H1 (cell line): ENCODE results near the gene OR2W1. TPM values are rescaled to one million over a fixed set of nuclear protein-coding genes. Genes with fewer than 3 reads are reported as not detected.

Experiments
- CTCF ChIA-PET: fragments of 300-600 bp; sonication (Branson Sonifier 250); formaldehyde crosslinking; loops from one replicate; lab custom pipeline; 2021; ENCODE audit not compliant: partially characterized antibody; lab: Charles Lee
- POLR2A ChIA-PET: fragments of 300-600 bp; sonication (Branson Sonifier 250); formaldehyde crosslinking; loops from one replicate; lab custom pipeline; 2021; ENCODE audit warnings: inconsistent platforms; ENCODE audit not compliant: partially characterized antibody; lab: Charles Lee
- DNase-seq, 2 experiments: peaks; one replicate each; pipeline versions ENCODE4 v3.0.0 to v3.0.0-alpha.2; 2010 to 2022; ENCODE audit warnings: low spot score in 2 of 2, low read depth in 1 of 2, mixed read lengths in 1 of 2
- FAIRE-seq: peaks from 2 replicates; lab custom pipeline; 2011; peaks lifted over from hg19 to GRCh38; lab: Jason Lieb, UNC
- H2AFZ ChIP-seq: 2 replicates; pipeline ENCODE4 v1.8.1; 2012; ENCODE audit warnings: low read length, inconsistent platforms
- H2AK5ac ChIP-seq: 2 replicates; pipeline ENCODE4 v1.6.1; 2013; ENCODE audit warnings: low read depth, low read length
- H2BK120ac ChIP-seq: replicated peaks from 2 replicates; pipeline ENCODE3; 2013; ENCODE audit warnings: low read depth, low read length, inconsistent platforms
- H2BK12ac ChIP-seq: 2 replicates; pipeline ENCODE4 v1.6.1; 2013; ENCODE audit warnings: low read depth, low read length
- H2BK15ac ChIP-seq: 2 replicates; pipeline ENCODE4 v1.6.1; 2013; ENCODE audit warnings: low read length
- H2BK20ac ChIP-seq: 2 replicates; pipeline ENCODE4 v1.6.1; 2013; ENCODE audit warnings: low read length
- H2BK5ac ChIP-seq: 2 replicates; pipeline ENCODE4 v1.6.1; 2013; ENCODE audit warnings: low read depth, low read length
- H3K14ac ChIP-seq: 2 replicates; pipeline ENCODE4 v1.6.1; 2013; ENCODE audit warnings: inconsistent platforms; ENCODE audit not compliant: insufficient read length
- H3K18ac ChIP-seq: 2 replicates; pipeline ENCODE4 v1.6.1; 2013; ENCODE audit warnings: low read length; ENCODE audit errors: extremely low read depth
- H3K23ac ChIP-seq: 2 replicates; pipeline ENCODE4 v1.6.1; 2013; ENCODE audit warnings: inconsistent platforms; ENCODE audit not compliant: insufficient read length
- H3K23me2 ChIP-seq: 2 replicates; pipeline ENCODE4 v1.6.1; 2013; ENCODE audit warnings: low read depth, low read length
- H3K27ac ChIP-seq: 2 replicates; pipeline ENCODE4 v1.6.1; 2011; ENCODE audit warnings: low read depth, low read length, inconsistent platforms
- H3K27me3 ChIP-seq, 4 experiments: replicated peaks in 1 of 4; 1 replicate in 1 of 4; 2 replicates in 3 of 4; pipeline versions ENCODE4 v1.6.1 to v1.8.1; 2011 to 2013; ENCODE audit warnings: low read length in 3 of 4, mild to moderate bottlenecking in 3 of 4, inconsistent platforms in 2 of 4, mixed read lengths in 2 of 4, moderate library complexity in 1 of 4; ENCODE audit not compliant: control insufficient read depth in 3 of 4, insufficient read depth in 3 of 4; ENCODE audit errors: extremely low read depth in 1 of 4
- H3K36me3 ChIP-seq, 4 experiments: 2 replicates each; pipeline versions ENCODE4 v1.6.1 to v1.8.1; 2011 to 2013; ENCODE audit warnings: mild to moderate bottlenecking in 4 of 4, low read length in 3 of 4, moderate library complexity in 2 of 4, control low read depth in 1 of 4, inconsistent platforms in 1 of 4; ENCODE audit not compliant: insufficient read depth in 4 of 4, control insufficient read depth in 2 of 4
- H3K4ac ChIP-seq: replicated peaks from 2 replicates; pipeline ENCODE3; 2013; ENCODE audit warnings: low read length, low read depth, mixed read lengths, inconsistent platforms; ENCODE audit not compliant: insufficient read length
- H3K4me1 ChIP-seq, 4 experiments: replicated peaks in 1 of 4; 1 replicate in 1 of 4; 2 replicates in 3 of 4; pipeline versions ENCODE4 v1.6.1 to v1.8.1; 2011 to 2013; ENCODE audit warnings: low read length in 3 of 4, inconsistent platforms in 2 of 4, mixed read lengths in 1 of 4; ENCODE audit not compliant: insufficient read depth in 4 of 4, control insufficient read depth in 3 of 4
- H3K4me2 ChIP-seq, 2 experiments: 2 replicates each; pipeline versions ENCODE4 v1.6.1 to v1.8.1; 2011 to 2013; ENCODE audit warnings: low read depth in 2 of 2, low read length in 2 of 2, control low read depth in 1 of 2, inconsistent platforms in 1 of 2, mild to moderate bottlenecking in 1 of 2; ENCODE audit not compliant: insufficient read depth in 1 of 2
- H3K4me3 ChIP-seq, 4 experiments: fragments of 200-600, 300-600 bp in 1 of 4; sonication (generic), shearing (Covaris generic), sonication (Bioruptor Twin) in 1 of 4; 2 replicates each; pipeline versions ENCODE4 v1.5.1 to v1.8.1; 2011 to 2016; ENCODE audit warnings: low read length in 4 of 4, low read depth in 3 of 4, control low read depth in 2 of 4, inconsistent platforms in 2 of 4, mild to moderate bottlenecking in 2 of 4, mixed read lengths in 1 of 4, moderate library complexity in 1 of 4; ENCODE audit not compliant: insufficient read depth in 2 of 4; ENCODE audit errors: extremely low read depth in 1 of 4
- H3K56ac ChIP-seq: replicated peaks from 2 replicates; pipeline ENCODE3; 2013; ENCODE audit warnings: low read depth, mild to moderate bottlenecking, mixed read lengths, low read length, inconsistent platforms; ENCODE audit not compliant: insufficient read length
- H3K79me1 ChIP-seq: 2 replicates; pipeline ENCODE4 v1.6.1; 2013; ENCODE audit warnings: low read depth, low read length, control low read depth
- H3K79me2 ChIP-seq, 2 experiments: 2 replicates each; pipeline versions ENCODE4 v1.6.1 to v1.8.1; 2012 to 2013; ENCODE audit warnings: low read length in 2 of 2, mild to moderate bottlenecking in 2 of 2, inconsistent platforms in 1 of 2; ENCODE audit not compliant: insufficient read depth in 2 of 2, control insufficient read depth in 1 of 2
- H3K9ac ChIP-seq, 4 experiments: replicated peaks in 1 of 4; 1 replicate in 1 of 4; 2 replicates in 3 of 4; pipeline versions ENCODE4 v1.6.1 to v1.8.1; 2011 to 2013; ENCODE audit warnings: low read depth in 3 of 4, low read length in 3 of 4, control low read depth in 2 of 4, mild to moderate bottlenecking in 2 of 4, moderate library complexity in 2 of 4, inconsistent platforms in 1 of 4; ENCODE audit errors: extremely low read depth in 1 of 4
- H3K9me3 ChIP-seq, 2 experiments: 2 replicates each; pipeline versions ENCODE4 v1.6.1 to v1.8.1; 2012 to 2013; ENCODE audit warnings: mild to moderate bottlenecking in 2 of 2, moderate library complexity in 2 of 2, control low read depth in 1 of 2, inconsistent platforms in 1 of 2, low read depth in 1 of 2, low read length in 1 of 2, mixed read lengths in 1 of 2; ENCODE audit not compliant: insufficient read depth in 2 of 2
- H4K20me1 ChIP-seq, 2 experiments: replicated peaks in 1 of 2; 2 replicates each; pipeline versions ENCODE3 to v1.8.1; 2011 to 2013; ENCODE audit warnings: inconsistent platforms in 2 of 2, low read length in 2 of 2, mild to moderate bottlenecking in 1 of 2; ENCODE audit not compliant: insufficient read depth in 2 of 2, control insufficient read depth in 1 of 2
- H4K5ac ChIP-seq: 2 replicates; pipeline ENCODE4 v1.6.1; 2013; ENCODE audit warnings: low read length, low read depth, mixed read lengths, inconsistent platforms; ENCODE audit not compliant: insufficient read length
- H4K8ac ChIP-seq: 2 replicates; pipeline ENCODE4 v1.8.0; 2013; ENCODE audit warnings: mild to moderate bottlenecking, moderate library complexity, low read length, inconsistent platforms; ENCODE audit not compliant: insufficient read depth; ENCODE audit errors: extremely low read depth
- H4K91ac ChIP-seq: replicated peaks from 2 replicates; pipeline ENCODE3; 2013; ENCODE audit warnings: low read length, mixed read lengths, inconsistent platforms; ENCODE audit not compliant: insufficient read length
- BCL11A ChIP-seq, 2 experiments: IDR thresholded peaks; one replicate each; pipeline ENCODE4 v1.6.1; 2011; ENCODE audit warnings: low read depth in 2 of 2, low read length in 2 of 2, mild to moderate bottlenecking in 2 of 2
- CBX8 ChIP-seq: fragments of 300-800, 300-1000 bp; sonication (generic); IDR thresholded peaks from 2 replicates; pipeline ENCODE4 v1.7.1; 2016; ENCODE audit warnings: low read depth, low read length, borderline replicate concordance
- EP300 ChIP-seq, 2 experiments: IDR thresholded peaks; 1 replicate in 1 of 2; 2 replicates in 1 of 2; pipeline ENCODE4 v1.6.1; 2011 to 2012; ENCODE audit warnings: low read depth in 2 of 2, low read length in 2 of 2, mild to moderate bottlenecking in 2 of 2, borderline replicate concordance in 1 of 2, inconsistent platforms in 1 of 2, moderate library complexity in 1 of 2
- EZH2 ChIP-seq: fragments of 200-600 bp; sonication (generic); IDR thresholded peaks from 2 replicates; pipeline ENCODE4 v1.7.1; 2012; ENCODE audit warnings: low read depth, mild to moderate bottlenecking, moderate library complexity, low read length, inconsistent platforms; ENCODE audit not compliant: severe bottlenecking
- JUN ChIP-seq: IDR thresholded peaks from 2 replicates; pipeline ENCODE4 v1.6.1; 2011; ENCODE audit warnings: low read depth, mild to moderate bottlenecking, improper control_type of control experiment, low read length
- SAP30 ChIP-seq: fragments of 300-600 bp; sonication (generic); IDR thresholded peaks from 2 replicates; pipeline ENCODE4 v1.7.1; 2012; ENCODE audit warnings: low read length, moderate library complexity, mild to moderate bottlenecking, inconsistent platforms; ENCODE audit not compliant: insufficient read depth, insufficient replicate concordance
- SP2 ChIP-seq: IDR thresholded peaks from 2 replicates; pipeline ENCODE4 v1.6.1; 2012; ENCODE audit warnings: mild to moderate bottlenecking, low read length, inconsistent platforms
- SRF ChIP-seq: IDR thresholded peaks from 2 replicates; pipeline ENCODE4 v1.6.1; 2011; ENCODE audit warnings: mild to moderate bottlenecking, low read depth, low read length, moderate library complexity
- WGBS, 2 experiments: shearing (Covaris generic) in 1 of 2; methylation state at CpG; one replicate each; pipeline versions ENCODE4 v1.1.6 to v1.1.7; 2013 to 2015; ENCODE audit warnings: low lambda C conversion rate in 2 of 2, mixed read lengths in 2 of 2, inconsistent platforms in 1 of 2, low coverage in 1 of 2, missing lambda C conversion rate in 1 of 2; ENCODE audit not compliant: insufficient replicate concordance in 2 of 2, insufficient coverage in 1 of 2, insufficient read length in 1 of 2; ENCODE audit errors: extremely low coverage in 1 of 2, missing lambda C conversion rate in 1 of 2; 5-methylcytosine and 5-hydroxymethylcytosine counted together
- polyA plus RNA-seq, 7 experiments: library from polyadenylated mRNA; depleted of rRNA in 3 of 7; stranded (reverse) in 5 of 7; unstranded in 2 of 7; fragments of >200 nt in 5 of 7; fragments of 200-250 nt in 2 of 7; gene quantifications; 1 replicate in 5 of 7; 2 replicates in 1 of 7; 4 replicates in 1 of 7; pipeline versions ENCODE4 v1.2.1 to v1.2.3, GENCODE V29; 2011 to 2013; ENCODE audit warnings: missing spikeins in 2 of 7, mixed read lengths in 2 of 7
- total RNA-seq: library from RNA; stranded (reverse); fragmentation: NEBNext Ultra II Directional; extraction: Animal tissue kit (Norgen Biotek cat#: 25700); gene quantifications from 2 replicates; pipeline ENCODE4 v1.2.1, GENCODE V29; 2021

OR2W1 gene
- total and polyA plus RNA-seq, 2 of the 8 experiments (the other 6 are each of a cell fraction or from before 2014, with no cell fraction given) = not detected

DNA sequence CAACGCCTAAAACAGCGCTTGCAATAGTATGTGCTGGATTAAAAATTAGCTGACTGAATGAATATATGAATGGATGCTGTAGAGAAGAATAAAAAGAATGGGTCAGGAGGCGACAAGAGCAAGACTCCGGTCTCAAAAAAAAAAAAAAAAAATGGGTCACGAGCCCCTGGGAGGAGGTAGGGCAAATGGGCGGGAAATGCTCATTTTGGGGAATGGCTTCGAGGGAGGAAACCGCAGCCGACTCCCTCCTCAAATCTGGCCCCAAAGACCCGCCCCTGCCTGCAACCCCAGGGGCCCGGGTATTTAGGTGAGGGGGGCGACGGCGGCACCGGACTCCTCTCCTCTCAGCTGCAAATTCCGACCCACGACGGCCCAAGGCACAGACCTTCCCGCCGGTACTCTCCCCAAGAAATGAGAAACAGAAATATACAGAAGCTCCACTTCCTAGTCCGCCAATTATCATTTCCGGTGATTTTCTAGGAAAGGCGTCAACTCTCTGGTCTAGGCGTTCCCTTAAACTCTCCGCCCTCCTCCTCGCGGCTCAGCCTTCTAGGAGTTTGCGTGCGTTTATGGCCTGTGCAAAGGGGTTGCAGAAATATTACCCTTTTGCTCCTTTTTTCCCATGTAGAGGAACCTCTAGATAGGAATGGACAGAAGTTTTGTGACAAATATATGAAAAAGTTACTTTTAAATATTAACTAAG, 39.6 kb downstream of the OR2W1 start, which contains the start of gene ZNF311:
ZNF311 (minus strand) TSS at position 133 of the 703 bp plus-strand sequence. CDS start 1,361 bp downstream, outside the sequence.
- Histone ChIP-seq H3K27ac (no peak within 1 kb of the TSS), H2BK15ac (no peak within 1 kb of the TSS), H2BK5ac (no peak within 1 kb of the TSS), H3K36me3 (no peaks in the 10 kb centered on the region), H2BK20ac (no peak within 1 kb of the TSS), H2BK120ac (no peak within 1 kb of the TSS), H3K23me2 (no peaks in the 10 kb centered on the region), H3K23ac (no peak within 1 kb of the TSS), H3K18ac (no peak within 1 kb of the TSS), H3K79me2 (no peaks in the 10 kb centered on the region), H3K9me3 (no peaks in the 10 kb centered on the region), H4K5ac (peak within 1 kb of the TSS; percentile 15), H3K79me1 (no peaks in the 10 kb centered on the region), H4K8ac (peak within 1 kb of the TSS; percentile 91; the same call in 1 of the 2 replicates), H3K4me2 (peak within 1 kb of the TSS; percentile 61 to 66), H3K4ac (no peak within 1 kb of the TSS), H3K4me1 (peaks cover 0 to 2% (median 0%) of the 10 kb centered on the region in 4 experiments; a peak in 1 of 7 replicates), H4K91ac (no peak within 1 kb of the TSS), H2BK12ac (no peak within 1 kb of the TSS), H3K14ac (no peak within 1 kb of the TSS), H4K20me1 (no peaks in the 10 kb centered on the region), H3K9ac (peak within 1 kb of the TSS in 3 of 4 experiments; percentile 15 to 44 (median 16); a peak in 2 of 7 replicates), H2AK5ac (no peak within 1 kb of the TSS), H3K56ac (no peak within 1 kb of the TSS), H3K4me3 (peak within 1 kb of the TSS; percentile 47 to 78 (median 51); a peak in 7 of 8 replicates), H3K27me3 (peaks cover 0 to 4% (median under 1%) of the 10 kb centered on the region in 4 experiments; a peak in 2 of 7 replicates), H2AFZ (peak within 1 kb of the TSS; percentile 49; the same call in 1 of the 2 replicates)
- WGBS, 2 experiments = 18% methylated on average over 25 of the region's 29 CpGs; no CpG with 5 or more reads in 1 of the 2 experiments
- peak; percentile 66 for FAIRE-seq
- DNase-seq = no peak
- CTCF ChIA-PET = interaction anchor here (0.6 to 1.6 kb wide), 3 partner anchors 11 to 310 kb away, joined by 3 to 4 read pairs (median 3); no protein-coding TSS in a partner anchor
- POLR2A ChIA-PET = interaction anchor here (0.6 to 1.9 kb wide), 6 partner anchors 10 to 230 kb away, joined by 3 to 7 read pairs (median 4); partner anchors contain the start of gene TRIM27
- TF ChIP-seq SRF (no peak), EP300 (IDR thresholded peaks at IDR 0.05; ENCODE audit: borderline replicate concordance in 1 of 2, low read depth in 2 of 2, low read length in 2 of 2) (no peak), SP2 (peak; percentile 36; the same call in 1 of the 2 replicates), CBX8 (no peak), SAP30 (no peak), JUN (no peak), BCL11A (IDR thresholded peaks at IDR 0.05; ENCODE audit: low read depth in 2 of 2, low read length in 2 of 2) (no peak), EZH2 (no peak)
